GM18873 (cell line): ENCODE measurements around the gene SUN1.
"Not testable (repeated sequence)": the region's sequence is repeated elsewhere in the genome, so short reads cannot be mapped to it uniquely, and the experiment has no call there.

Experiments used
- ATAC-seq: cut with Tn5 transposase; IDR thresholded peaks from one replicate; pipeline ENCODE4 v1.9.1; 2021; ENCODE audit warnings: mild to moderate bottlenecking, moderate library complexity, moderate number of reproducible peaks; ENCODE audit not compliant: unreplicated experiment, low FRiP score

Gene SUN1

GRCh38 chr7:901041-901387, 68.7 kb downstream of the SUN1 start:
- no peak for ATAC-seq

GRCh38 chr7:901388-902154, 69.3 kb downstream of the SUN1 start:
- no peak for ATAC-seq

- ATAC-seq = no peak
These were observed 70.7 kb downstream of the SUN1 start for GRCh38 chr7:902996-903395.

- ATAC-seq = no peak
These were observed 71.9 kb downstream of the SUN1 start for GRCh38 chr7:903921-904755.

- ATAC-seq = no peak
These were observed 72.6 kb downstream of the SUN1 start for GRCh38 chr7:904847-905246.

- no peak for ATAC-seq
These were observed 74.5 kb downstream of the SUN1 start for GRCh38 chr7:906776-907157.

- no peak for ATAC-seq
These were observed 75.1 kb downstream of the SUN1 start for GRCh38 chr7:907158-907980.

- ATAC-seq = no peak
These were observed 75.9 kb downstream of the SUN1 start for GRCh38 chr7:908159-908581.

GRCh38 chr7:908591-909357, 76.5 kb downstream of the SUN1 start:
- not testable (repeated sequence) for ATAC-seq

- ATAC-seq = no peak
These were observed 77.4 kb downstream of the SUN1 start for GRCh38 chr7:909358-910329.

GRCh38 chr7:910441-910861, 78.2 kb downstream of the SUN1 start:
- no peak for ATAC-seq

- no peak for ATAC-seq
These were observed 78.7 kb downstream of the SUN1 start for GRCh38 chr7:910931-911431.

GRCh38 chr7:911791-912480, 79.7 kb downstream of the SUN1 start:
- no peak for ATAC-seq

- ATAC-seq = no peak
These were observed 81.7 kb downstream of the SUN1 start for GRCh38 chr7:913736-914520.

- ATAC-seq = no peak
These were observed 82.4 kb downstream of the SUN1 start for GRCh38 chr7:914521-915194.

- ATAC-seq = no peak
These were observed 83.3 kb downstream of the SUN1 start for GRCh38 chr7:915291-916218.
